Mesothelial cell of epicardium (in vitro differentiated cells): ENCODE measurements around the gene STOM. TPM values are rescaled to one million over a fixed set of nuclear protein-coding genes. Genes with fewer than 3 reads are reported as not detected.

Source experiments
- DNase-seq, 2 experiments: peaks; one replicate each; pipeline ENCODE4 v3.0.0; 2021; ENCODE audit warnings: low spot score in 2 of 2; ENCODE audit not compliant: unreplicated experiment in 2 of 2
- H3K27ac Mint-ChIP-seq: 2 replicates; pipeline ENCODE4 v1.8.0; 2021; ENCODE audit warnings: mixed read lengths
- H3K27me3 Mint-ChIP-seq: 2 replicates; pipeline ENCODE4 v1.8.0; 2021; ENCODE audit warnings: low read depth, mixed read lengths
- H3K36me3 Mint-ChIP-seq: 2 replicates; pipeline ENCODE4 v1.8.0; 2021; ENCODE audit warnings: mixed read lengths
- H3K4me1 Mint-ChIP-seq: 2 replicates; pipeline ENCODE4 v1.8.0; 2021; ENCODE audit warnings: mixed read lengths
- H3K4me3 Mint-ChIP-seq: 2 replicates; pipeline ENCODE4 v1.8.0; 2021; ENCODE audit warnings: mild to moderate bottlenecking, moderate library complexity, mixed read lengths
- H3K9me3 Mint-ChIP-seq: 2 replicates; pipeline ENCODE4 v1.8.0; 2021; ENCODE audit warnings: mixed read lengths
- total RNA-seq: library from RNA; stranded (reverse); gene quantifications from 3 replicates; pipeline ENCODE4 v1.2.1, GENCODE V29; 2021
- TF ChIP-seq, protein P1 (sequence below): fragments of 200-600 bp; sonication (generic); IDR thresholded peaks from one replicate; pipeline ENCODE4 v1.5.0; 2021; ENCODE audit warnings: antibody characterized with exemption; ENCODE audit not compliant: unreplicated experiment

Gene STOM
- total RNA-seq, 1 donor from 2014 or later, result 53.2 TPM

DNA sequence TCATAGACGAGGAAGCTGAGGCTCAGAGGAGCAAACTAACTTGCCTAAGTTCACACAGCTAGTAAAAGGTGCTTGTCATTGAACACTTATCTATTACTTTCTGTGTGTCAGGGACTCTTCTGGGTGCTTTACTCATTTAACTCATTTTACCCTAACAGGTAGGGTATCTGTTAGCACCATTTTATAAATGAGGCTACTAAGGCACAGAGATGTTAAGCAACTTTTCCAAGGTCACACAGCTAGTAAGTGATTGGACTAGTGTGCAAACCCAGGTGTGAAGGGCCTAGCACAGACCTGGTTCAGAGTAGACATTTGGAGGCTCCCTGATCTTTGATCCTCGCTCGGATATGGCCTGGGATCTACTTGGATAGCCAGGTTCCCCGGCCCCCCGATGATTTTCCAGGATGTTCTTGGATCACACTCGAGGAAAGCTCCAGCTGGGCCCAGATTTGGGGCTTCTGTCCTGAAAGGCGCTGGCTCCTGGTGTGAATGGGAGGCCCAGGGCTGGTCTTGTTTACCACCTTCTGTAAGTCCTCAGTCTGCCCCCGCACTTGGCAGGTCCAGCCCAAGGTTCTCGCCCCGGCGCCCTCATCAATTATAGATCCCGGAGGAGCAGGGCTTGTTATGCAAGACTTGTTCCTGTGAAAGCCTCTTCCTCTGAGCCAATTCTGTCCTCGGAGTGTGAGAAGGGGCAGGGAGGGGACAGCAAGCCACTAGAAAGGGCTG is 64.6 kb downstream of the STOM start:
- TF ChIP-seq, protein P1, sequence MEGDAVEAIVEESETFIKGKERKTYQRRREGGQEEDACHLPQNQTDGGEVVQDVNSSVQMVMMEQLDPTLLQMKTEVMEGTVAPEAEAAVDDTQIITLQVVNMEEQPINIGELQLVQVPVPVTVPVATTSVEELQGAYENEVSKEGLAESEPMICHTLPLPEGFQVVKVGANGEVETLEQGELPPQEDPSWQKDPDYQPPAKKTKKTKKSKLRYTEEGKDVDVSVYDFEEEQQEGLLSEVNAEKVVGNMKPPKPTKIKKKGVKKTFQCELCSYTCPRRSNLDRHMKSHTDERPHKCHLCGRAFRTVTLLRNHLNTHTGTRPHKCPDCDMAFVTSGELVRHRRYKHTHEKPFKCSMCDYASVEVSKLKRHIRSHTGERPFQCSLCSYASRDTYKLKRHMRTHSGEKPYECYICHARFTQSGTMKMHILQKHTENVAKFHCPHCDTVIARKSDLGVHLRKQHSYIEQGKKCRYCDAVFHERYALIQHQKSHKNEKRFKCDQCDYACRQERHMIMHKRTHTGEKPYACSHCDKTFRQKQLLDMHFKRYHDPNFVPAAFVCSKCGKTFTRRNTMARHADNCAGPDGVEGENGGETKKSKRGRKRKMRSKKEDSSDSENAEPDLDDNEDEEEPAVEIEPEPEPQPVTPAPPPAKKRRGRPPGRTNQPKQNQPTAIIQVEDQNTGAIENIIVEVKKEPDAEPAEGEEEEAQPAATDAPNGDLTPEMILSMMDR, result no peak
- no peak for DNase-seq
- H3K9me3 Mint-ChIP-seq, result no peaks in the 10 kb centered on the region
- H3K27ac Mint-ChIP-seq, result no peak overlapping the region
- H3K36me3 Mint-ChIP-seq, result peaks cover 14% of the 10 kb centered on the region
- peaks cover 6% of the 10 kb centered on the region for H3K4me1 Mint-ChIP-seq
- H3K4me3 Mint-ChIP-seq, result no peak overlapping the region
- no peaks in the 10 kb centered on the region for H3K27me3 Mint-ChIP-seq

GRCh38 chr9:121304707-121305106 is 65.3 kb downstream of the STOM start:
- TF ChIP-seq, protein P1, result no peak
- no peak overlapping the region for H3K4me3 Mint-ChIP-seq
- H3K36me3 Mint-ChIP-seq, result peaks cover 9% of the 10 kb centered on the region
- no peaks in the 10 kb centered on the region for H3K27me3 Mint-ChIP-seq
- no peaks in the 10 kb centered on the region for H3K9me3 Mint-ChIP-seq
- peaks cover 11% of the 10 kb centered on the region for H3K4me1 Mint-ChIP-seq
- H3K27ac Mint-ChIP-seq, result no peak overlapping the region
- no peak for DNase-seq

DNA sequence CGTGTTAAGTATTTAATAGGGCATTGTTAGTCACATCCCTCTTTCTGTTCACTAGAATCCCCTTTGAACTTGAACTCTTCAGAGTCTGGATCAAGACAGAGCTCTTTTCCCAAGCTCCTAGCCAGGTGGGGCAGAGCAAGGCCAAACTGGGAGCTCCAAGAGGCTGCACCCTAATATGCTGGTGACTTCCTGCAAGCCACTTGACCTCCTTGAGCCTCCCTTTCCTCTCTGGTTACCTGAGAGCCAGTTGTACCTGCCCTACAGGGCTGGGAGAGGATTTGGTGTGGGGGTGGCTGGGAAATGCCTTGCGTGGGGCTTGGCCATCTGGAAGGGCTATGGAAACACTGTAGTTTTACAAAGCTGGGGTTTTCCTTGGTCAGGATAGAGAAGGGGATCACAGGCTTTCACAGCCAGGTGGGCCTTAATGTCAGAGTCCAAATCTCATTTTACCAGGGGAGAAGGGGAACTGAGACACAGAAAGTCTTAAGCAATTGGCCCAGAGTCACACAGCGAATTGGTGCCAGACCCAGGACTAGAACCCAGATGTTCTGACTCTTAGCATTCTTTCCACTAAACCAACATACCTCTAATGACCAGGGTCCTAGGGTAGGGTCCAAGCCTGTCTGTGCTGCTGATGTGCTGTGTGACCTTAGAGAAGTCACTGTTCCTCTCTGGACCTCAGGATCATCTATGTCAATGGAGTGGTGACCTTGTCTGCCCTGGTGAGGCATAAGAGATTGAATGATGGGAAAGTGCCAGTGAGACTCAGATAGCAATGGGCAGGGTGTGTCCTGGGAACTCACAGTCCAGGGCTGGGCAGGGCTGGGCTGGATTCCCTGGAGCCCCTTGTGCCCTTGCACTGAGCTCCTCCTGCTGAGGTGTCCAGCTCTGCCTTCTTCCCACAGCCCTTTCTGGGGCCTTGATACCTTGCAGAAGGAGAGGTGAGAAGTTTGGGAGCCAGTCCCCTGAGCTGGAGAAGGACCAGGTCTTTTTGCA is 66.3 kb downstream of the STOM start:
- H3K36me3 Mint-ChIP-seq, result peaks cover 9% of the 10 kb centered on the region
- TF ChIP-seq, protein P1, result no peak
- H3K27me3 Mint-ChIP-seq, result no peaks in the 10 kb centered on the region
- H3K27ac Mint-ChIP-seq, result no peak overlapping the region
- DNase-seq, result no peak
- H3K4me3 Mint-ChIP-seq, result no peak overlapping the region
- no peaks in the 10 kb centered on the region for H3K9me3 Mint-ChIP-seq
- peaks cover 16% of the 10 kb centered on the region for H3K4me1 Mint-ChIP-seq

- H3K4me3 Mint-ChIP-seq, result no peak overlapping the region
- no peak for DNase-seq
- peaks cover 23% of the 10 kb centered on the region for H3K4me1 Mint-ChIP-seq
- H3K9me3 Mint-ChIP-seq, result no peaks in the 10 kb centered on the region
- peaks cover 4% of the 10 kb centered on the region for H3K36me3 Mint-ChIP-seq
- H3K27ac Mint-ChIP-seq, result no peak overlapping the region
- TF ChIP-seq, protein P1, result no peak
- no peaks in the 10 kb centered on the region for H3K27me3 Mint-ChIP-seq
Measured at GRCh38 chr9:121302786-121303185, 67.3 kb downstream of the STOM start.

- H3K27ac Mint-ChIP-seq, result no peak overlapping the region
- H3K4me1 Mint-ChIP-seq, result peaks cover 23% of the 10 kb centered on the region
- H3K9me3 Mint-ChIP-seq, result no peaks in the 10 kb centered on the region
- no peak overlapping the region for H3K4me3 Mint-ChIP-seq
- H3K27me3 Mint-ChIP-seq, result no peaks in the 10 kb centered on the region
- DNase-seq, result no peak
- TF ChIP-seq, protein P1, result no peak
- no peaks in the 10 kb centered on the region for H3K36me3 Mint-ChIP-seq
Measured at GRCh38 chr9:121302341-121302740, 67.7 kb downstream of the STOM start.
